HG03432 (cell line): ENCODE measurements around the gene KLHDC7B.
A peak's percentile ranks its signal among the peaks of the same experiment; 100 is the strongest.

Experiments used
- ATAC-seq: cut with Tn5 transposase; IDR thresholded peaks from one replicate; pipeline ENCODE4 v1.9.1; 2021; ENCODE audit warnings: mild to moderate bottlenecking, moderate library complexity; ENCODE audit not compliant: unreplicated experiment

Gene KLHDC7B

DNA sequence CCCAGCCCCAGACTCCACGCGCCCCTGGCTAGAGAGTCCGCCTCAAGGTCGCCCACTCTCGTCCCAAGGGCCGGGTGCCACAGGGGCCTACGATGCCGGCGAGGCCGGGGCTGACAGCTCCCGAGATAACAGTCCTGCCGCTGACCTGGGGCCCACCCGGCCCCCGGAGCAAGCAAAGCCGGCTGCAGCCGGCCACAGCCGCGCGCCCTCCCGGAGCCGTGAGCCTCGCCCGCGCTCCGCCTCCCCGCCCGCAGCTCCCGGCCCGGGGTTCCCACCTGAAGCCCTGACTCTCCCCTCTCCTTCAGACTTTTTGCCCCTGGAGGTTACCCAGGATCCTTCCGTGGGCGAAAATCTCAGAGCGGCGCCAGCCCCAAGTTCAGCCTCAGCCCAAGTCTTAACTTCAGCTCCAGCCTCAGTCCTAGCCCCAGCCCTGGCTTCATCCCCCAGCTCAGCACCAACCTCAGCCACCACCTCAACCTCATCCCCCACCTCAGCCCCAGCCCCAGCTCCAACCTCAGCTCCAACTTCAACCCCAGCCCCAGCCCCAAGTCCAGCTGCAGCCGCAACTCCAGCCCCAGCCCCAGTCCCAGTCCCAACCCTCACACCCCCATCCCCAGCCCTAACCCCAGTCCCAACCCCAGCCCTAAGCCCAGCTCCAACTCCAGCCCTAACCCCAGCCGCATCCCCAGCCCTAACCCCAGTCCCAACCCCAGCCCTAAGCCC, 1.7 kb downstream of the KLHDC7B start:
- ATAC-seq, result no peak

DNA sequence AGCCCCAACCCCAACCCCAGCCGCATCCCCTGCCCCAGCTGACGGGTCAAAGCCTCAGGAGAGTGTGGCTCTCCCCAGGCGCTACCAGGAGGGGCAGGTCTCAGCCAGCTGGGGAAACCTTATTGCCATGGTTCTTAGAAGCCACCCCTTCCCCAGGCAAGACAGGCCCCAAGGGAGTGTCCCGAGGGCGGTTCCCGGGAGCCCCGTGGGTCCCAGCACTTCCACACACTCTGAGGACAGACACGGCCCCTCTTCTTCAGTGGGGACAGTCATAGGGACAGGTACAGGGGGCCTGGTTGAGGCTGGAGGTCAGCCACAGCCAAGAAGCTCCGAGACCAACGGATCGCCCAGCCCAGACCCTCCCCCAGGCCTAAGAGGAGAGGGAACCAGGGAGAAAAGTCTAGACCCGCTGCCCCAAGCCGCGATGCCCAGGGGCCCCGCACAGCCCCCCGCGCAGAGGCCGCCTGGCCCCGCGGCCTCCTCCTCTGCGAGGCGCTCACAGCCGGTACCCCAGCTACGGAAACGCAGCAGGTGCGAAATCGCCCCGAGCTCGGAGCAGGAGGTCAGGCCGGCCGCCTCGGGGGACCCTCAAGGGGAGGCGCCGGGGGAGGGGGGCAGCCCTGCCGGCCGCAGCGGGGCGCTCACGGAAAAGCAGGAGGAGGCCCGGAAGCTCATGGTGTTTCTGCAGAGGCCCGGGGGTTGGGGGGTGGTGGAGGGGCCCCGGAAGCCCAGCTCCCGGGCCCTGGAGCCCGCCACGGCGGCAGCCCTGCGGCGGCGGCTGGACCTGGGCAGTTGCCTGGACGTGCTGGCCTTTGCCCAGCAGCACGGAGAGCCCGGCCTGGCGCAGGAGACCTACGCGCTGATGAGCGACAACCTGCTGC, 2.6 kb downstream of the KLHDC7B start:
- ATAC-seq, result no peak

DNA sequence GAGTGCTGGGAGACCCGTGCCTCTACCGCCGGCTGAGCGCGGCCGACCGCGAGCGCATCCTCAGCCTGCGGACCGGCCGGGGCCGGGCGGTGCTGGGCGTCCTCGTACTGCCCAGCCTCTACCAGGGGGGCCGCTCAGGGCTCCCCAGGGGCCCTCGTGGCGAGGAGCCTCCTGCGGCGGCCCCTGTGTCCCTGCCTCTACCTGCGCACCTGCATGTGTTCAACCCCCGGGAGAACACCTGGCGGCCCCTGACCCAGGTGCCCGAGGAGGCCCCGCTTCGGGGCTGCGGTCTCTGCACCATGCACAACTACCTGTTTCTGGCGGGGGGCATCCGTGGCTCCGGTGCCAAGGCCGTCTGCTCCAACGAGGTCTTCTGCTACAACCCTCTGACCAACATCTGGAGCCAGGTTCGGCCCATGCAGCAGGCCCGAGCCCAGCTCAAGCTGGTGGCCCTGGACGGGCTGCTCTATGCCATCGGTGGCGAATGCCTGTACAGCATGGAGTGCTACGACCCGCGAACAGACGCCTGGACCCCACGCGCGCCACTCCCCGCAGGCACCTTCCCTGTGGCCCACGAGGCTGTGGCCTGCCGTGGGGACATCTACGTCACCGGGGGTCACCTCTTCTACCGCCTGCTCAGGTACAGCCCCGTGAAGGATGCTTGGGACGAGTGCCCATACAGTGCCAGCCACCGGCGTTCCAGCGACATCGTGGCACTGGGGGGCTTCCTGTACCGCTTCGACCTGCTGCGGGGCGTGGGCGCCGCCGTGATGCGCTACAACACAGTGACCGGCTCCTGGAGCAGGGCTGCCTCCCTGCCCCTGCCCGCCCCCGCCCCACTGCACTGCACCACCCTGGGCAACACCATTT, 3.5 kb downstream of the KLHDC7B start:
- no peak for ATAC-seq

DNA sequence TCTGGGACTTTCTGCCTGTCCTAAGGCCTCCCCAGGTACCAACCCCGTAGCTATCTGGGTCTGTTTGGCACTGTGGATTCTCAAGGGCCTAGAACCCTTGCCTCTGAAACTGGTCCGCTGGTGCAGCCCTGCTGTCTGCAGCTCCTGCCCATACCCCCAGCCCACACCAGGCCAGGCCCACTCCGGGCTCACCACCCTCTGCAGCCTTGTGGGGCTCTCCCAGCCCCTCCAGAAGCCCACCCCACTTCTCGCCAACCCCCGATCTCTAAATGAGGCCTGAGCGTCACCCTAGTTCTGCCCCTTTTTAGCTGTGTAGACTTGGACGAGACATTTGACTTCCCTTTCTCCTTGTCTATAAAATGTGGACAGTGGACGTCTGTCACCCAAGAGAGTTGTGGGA, 4.7 kb downstream of the KLHDC7B start:
- ATAC-seq, result no peak

DNA sequence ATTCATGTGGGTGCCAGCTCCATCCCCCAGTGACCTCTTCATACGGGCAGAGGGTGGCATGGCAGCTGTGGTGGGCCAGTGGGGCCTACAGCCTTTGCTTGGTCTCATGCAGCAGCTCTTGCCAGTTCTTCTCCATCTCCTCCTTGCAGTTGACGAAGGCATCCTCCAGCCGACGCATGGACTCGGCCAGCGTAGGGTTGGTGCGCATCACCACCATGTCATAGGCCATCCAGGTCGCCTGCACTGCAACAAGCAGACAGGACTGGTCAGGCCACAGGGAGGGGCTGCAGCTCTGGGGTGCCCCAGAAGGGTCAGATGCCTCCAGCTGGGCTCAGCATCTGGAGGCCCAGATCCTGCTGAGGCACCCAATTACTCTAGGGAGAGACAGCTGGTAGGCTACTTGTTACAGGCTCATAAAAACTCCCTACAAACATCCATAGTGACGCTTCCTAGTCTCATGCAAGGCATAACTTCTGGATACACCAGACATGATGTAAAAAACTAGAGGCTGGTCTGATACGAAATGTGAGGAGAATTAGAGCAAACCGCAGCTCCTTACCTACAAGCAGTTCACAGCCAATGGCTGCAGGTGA, 5.6 kb downstream of the KLHDC7B start:
- ATAC-seq, result no peak

DNA sequence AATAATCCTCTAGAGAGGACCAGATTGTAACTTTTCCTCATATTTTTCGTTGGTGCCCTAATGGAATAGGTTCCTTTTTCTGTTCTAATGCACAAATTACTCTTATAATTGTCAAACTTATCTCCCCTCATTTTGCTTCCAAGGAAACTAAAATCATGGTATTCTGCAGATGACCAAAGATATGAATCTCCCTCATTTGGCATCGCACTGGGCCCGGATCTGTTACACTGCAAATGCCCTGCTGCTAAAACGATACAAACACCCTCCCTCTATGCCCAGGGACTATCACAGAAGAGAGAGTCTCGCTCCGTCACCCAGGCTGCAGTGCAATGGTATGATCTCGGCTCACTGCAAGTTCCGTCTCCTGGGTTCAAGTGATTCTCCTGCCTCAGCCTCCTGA, 7.6 kb downstream of the KLHDC7B start:
- ATAC-seq, result no peak

DNA sequence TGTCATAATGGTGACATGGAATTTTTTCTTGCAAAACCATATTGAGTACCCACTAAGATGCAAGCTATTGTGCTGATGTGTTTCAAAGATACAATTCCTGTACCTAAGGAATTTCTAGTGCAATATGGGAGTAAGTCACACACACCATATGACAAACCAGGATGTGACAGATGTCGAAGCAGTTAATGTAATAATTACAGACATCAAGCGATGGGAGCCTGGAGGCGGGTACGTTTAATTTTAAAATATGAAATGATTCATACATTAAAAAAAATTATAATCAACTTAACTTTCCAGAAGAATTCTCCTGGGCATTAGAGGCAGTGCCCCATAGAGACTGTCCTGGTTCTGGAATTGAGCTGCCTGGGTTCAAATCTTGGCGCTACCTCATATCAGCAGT, 11.0 kb downstream of the KLHDC7B start:
- no peak for ATAC-seq

DNA sequence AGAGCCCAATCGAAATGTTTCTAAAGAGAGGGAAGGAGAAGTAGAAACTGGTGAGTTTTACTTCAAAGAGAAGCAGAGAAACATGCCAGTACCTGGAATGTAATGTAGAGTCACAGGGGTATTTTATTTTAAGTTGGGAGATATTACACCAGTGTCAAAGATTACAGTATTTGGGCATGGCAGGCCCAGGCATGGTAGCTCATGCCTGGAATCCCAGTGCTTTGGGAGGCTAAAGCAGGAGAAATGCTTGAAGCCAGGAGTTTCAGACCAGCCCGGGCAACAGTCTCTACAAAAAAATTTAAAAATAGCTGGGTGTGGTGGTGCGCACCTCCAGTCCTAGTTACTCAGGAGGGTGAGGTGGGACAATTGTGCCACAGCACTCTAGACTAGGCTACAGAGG, 14.3 kb downstream of the KLHDC7B start:
- ATAC-seq, result no peak

DNA sequence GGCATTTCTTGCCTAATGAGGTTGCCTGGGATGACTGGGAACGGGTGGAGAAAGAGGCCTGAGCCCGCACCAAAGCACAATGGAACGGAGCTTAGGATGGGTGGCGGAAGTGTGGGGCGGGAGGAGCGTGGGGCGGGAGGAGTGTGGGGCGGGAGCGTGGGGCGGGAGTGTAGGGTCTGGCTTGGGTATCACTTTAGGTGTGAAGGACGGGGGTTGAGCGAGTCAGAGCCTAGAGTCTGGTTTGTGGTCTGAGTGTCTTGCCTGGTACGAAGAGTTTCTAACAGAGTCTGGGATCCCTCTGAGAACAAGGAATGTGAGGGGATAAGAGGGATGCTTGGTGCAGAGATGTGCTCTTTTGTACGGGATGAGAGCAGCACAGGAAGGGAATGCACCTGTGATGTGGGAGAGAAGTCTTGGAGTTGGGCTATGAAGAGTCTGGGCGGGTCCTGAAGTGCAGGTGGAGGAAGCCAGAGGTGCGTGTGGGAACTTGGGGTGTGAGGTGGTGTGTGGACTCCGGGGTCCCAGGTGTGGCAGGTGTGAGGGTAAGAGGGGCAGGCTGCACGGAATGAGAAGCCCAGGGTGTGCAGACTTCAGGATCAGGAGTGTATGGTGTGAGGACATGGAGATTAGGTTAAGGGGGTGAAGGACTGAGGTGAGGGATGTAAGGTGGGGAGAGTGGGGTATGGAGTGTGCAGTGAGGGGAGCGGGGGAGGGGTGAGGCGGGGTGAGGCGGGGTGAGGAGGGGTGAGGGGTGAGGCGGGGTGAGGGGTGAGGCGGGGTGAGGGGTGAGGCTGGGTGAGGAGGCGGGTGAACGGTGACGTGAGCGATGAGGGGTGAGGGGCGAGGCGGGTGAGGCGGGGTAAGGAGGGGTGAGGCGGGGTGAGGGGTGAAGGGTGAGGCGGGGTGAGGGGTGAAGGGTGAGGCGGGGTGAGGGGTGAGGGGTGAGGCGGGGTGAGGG, 16.0 kb downstream of the KLHDC7B start:
- ATAC-seq, result no peak

DNA sequence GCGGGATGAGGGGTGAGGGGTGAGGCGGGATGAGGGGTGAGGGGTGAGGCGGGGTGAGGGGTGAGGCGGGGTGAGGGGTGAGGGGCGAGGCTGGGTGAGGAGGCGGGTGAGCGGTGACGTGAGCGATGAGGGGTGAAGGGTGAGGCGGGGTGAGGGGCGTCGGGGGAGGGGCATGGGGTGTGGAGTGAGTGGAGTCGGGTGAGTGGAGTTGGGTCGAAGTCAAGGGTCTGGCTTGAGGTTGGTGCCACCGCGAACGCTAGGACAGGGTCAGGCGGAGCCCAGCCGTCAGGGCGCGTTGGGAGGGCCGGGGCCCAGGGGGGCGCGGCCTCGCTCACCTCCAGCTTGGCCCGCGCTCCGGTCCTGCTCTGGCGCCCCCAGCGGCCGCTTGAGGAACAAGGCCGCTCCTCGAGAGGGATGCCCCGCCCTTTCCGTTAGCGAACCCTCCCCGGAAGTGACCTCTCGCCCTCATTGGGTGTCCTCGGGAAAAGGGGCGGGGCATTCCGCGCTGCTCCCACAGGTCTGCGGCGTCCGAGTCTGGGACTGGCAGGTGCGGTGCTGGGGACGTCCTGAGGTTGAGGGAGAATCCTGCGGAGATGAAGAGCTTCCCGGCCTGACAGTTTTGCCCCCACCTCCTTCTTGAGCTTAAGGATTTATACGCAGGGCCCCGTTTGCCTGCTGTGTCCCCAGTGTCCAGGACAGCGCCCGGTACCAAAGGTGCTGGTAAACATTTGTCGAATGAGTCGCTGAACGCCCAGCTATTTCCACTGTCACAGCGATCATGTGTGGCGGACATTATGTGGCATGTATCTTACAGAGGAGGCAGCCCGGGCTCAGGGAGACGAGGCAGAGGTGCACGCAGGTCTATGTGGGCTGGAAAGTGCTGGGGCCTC, 17.1 kb downstream of the KLHDC7B start, which contains the start of gene SYCE3:
TSS of gene SYCE3 (minus strand) at position 397 of the 890 bp plus-strand sequence. CDS start 6,514 bp downstream, outside the sequence.
- peak; percentile 94 for ATAC-seq

DNA sequence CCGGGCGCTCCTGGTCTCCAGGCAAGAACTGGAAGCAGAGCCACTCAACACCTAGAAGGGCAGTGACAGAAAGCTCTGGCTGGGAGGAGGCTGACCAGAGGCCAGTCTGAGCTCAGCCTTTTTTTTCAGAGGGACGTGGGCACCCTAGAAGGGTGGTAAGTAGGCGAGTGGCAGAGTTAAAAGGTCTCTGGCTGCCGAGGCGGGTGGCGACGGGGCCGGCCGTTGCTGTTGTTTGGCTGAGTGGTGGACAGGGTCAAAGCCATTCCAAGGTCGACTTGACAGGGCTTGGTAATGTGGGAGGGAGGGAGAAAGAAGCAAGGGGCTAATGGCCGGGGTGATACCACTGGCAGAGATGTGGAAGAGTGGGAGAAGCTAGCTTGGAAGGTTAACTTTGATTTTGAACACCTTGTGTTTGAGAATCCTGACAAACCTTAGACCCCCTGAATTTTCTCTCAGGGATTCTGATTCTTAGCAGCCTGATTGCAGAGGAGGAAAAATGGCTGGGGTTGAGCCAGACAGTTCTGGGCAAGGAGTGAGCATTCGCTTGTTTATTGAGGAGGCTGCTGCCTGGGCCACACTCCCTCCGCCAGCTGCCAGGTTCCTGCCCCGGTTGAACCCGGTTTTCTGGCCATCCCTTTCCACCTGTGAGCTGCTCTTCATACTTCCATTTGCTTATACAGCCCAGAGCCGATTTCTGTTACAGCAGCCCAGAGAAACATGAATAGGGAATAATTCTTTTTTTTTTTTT, 17.9 kb downstream of the KLHDC7B start:
- no peak for ATAC-seq

DNA sequence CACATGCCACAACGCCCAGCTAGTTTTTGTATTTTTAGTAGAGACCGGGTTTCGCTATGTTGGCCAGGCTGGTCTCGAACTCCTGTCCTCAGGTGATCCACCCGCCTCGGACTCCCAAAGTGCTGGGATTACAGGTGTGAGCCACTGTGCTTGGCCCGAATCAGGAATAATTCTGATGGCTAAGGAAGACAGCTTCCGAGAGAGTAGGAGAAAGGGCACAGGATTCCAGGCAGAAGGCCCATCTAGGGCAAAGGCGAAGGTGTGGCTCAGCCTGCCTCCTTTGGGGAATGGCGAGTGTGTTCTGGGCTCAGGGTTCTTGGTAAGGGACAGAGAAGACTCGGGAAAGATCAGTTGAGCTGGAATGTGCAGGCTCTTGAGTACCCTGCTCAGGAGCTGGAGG, 18.6 kb downstream of the KLHDC7B start:
- no peak for ATAC-seq

DNA sequence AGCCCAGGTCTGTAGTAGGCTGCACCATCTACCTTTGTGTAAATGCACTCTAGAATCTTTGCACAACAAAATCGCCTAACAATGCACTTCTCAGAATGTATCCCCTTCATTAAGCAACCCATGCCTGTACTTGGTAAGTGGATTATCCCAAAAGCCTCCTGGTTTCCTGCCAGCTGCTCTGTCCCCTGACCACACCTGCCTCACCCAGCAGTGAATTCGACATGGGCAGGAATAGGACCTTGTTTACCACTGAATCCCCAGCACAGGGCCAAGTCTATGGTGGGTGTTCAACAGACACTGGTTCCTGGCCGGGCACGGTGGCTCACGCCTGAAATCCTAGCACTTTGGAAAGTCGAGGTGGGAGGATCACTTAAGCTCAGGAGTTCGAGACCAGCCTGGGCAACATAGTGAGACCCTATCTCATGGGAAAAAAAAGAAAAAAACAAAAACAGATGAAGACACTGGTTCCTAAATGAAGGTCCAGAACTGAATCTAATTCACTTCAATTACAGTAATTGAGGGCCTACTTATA, 22.1 kb downstream of the KLHDC7B start:
- no peak for ATAC-seq

DNA sequence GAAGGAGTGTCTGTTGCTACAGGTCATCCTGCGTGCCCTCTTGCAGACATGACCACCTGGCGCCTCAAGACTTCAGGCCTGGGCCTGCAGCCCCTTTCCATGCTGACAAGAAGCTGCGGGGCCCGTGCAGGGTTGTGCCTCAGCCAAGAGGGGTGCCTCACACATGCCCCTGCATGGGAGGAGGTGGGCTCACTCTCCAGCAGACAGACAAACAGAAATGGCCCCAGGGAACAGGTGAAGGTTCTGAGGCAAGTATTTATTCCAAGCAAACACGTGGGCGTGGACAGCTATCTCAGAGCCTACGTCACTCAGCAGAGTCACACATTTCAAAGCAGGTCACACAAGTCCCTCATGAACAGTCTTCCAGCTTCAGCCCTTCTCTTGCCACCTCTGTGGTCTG, 22.9 kb downstream of the KLHDC7B start:
- ATAC-seq, result no peak

DNA sequence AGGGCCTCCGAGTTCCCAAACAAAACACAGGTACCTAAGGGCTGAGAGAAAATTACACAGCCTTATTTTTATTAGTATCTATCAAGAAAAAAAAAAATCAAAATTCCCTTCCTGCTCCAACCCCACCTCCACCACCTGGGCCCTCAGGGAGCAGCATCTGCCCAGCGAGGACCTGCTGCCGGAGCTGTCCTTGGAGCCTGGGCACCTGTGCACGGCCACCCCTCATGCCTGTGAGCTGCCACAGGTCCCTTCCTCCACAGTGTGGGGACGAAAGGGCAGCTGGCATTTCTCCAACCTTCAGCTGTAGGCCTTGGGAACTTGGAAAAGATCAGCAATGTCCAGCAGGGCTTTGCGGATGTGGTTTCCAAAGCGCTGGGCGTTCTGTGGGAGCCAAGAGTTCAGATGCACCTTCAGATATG, 23.4 kb downstream of the KLHDC7B start:
- ATAC-seq, result no peak

DNA sequence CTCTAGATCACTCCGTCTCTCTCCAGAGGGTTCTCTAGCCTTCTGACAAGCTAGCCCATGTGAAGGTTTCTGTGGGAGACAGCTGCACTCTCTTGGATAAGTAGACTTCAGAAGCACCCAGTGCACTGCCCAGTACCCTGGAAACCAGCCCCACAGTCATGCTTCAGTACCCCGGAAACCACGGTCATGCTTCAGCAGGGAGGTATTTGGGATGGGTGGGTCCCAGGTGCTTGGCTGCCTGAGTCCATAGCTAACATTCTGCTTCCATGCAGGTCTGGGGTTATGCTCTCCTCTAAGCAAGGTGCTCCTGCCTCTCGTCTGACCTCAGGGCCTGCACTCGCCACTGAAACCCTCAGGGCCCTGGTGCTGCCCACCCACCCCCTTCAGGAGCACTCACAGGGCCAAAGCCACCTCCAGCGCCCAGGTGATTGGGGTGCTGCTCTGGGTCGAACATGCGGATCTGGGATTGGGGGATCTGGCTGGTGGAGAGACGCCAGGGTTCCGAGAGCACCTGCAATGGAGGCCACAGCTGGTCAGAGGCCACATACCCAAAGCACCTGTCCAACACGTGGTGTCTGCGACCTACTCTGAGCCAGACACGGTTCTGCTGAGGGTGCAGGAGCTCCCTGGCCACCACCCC, 24.3 kb downstream of the KLHDC7B start:
- no peak for ATAC-seq

DNA sequence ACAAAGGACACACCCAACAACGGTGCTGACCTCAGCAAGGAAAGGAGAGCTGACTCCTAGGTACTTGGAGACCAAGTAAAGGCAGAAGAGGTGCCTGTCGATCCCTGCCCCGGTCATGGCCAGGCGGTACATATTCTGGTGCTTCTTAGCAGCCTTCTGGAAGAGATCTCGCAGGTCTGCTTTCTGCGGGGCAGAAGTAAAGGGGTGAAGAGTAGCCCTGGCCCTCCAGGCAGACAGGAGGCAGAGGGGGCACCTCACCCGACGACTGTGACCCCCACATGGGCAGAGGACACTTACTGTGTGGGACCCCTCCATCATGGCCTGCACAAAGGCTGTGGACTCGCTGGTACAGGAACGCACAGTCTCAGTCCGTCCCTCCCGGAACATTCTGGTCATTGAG, 25.2 kb downstream of the KLHDC7B start:
- ATAC-seq, result no peak
